Occipital lobe (tissue), 2 donors: ENCODE data around the gene LUC7L. TPM values are rescaled to one million over a fixed set of nuclear protein-coding genes. Genes with fewer than 3 reads are reported as not detected.
"Not testable (repeated sequence)": the region's sequence is repeated elsewhere in the genome, so short reads cannot be mapped to it uniquely, and the experiment has no call there.

Source experiments
- DNase-seq: peaks from one replicate; lab custom pipeline; 2025; lab: John Stamatoyannopoulos, UW
- total RNA-seq: library from RNA; depleted of rRNA; stranded (reverse); fragments of >200 nt; gene quantifications from one replicate; pipeline ENCODE4 v1.2.3, GENCODE V29; 2014

LUC7L gene
- total RNA-seq, 1 donor from 2014 or later = 76.4 TPM

- DNase-seq = not testable (repeated sequence)
Observed at GRCh38 chr16:230351-230750, 1.1 kb upstream of the LUC7L start.

- no peak for DNase-seq
Observed at GRCh38 chr16:229731-230281, 557 bp upstream of the LUC7L start.

GRCh38 chr16:228151-228851, 948 bp downstream of the LUC7L start:
- no peak for DNase-seq

- no peak for DNase-seq
Observed at GRCh38 chr16:220021-220420, 9.2 kb downstream of the LUC7L start.

GRCh38 chr16:212999-213398, 16.2 kb downstream of the LUC7L start:
- no peak for DNase-seq

- not testable (repeated sequence) for DNase-seq
Observed at GRCh38 chr16:211631-212180, 17.5 kb downstream of the LUC7L start.

- DNase-seq = not testable (repeated sequence)
Observed at GRCh38 chr16:209359-209758, 19.9 kb downstream of the LUC7L start.

- not testable (repeated sequence) for DNase-seq
Observed at GRCh38 chr16:204046-204445, 25.2 kb downstream of the LUC7L start.

GRCh38 chr16:203246-203645, 26.0 kb downstream of the LUC7L start:
- DNase-seq = no peak

GRCh38 chr16:200388-200787, 28.9 kb downstream of the LUC7L start:
- DNase-seq = no peak

- DNase-seq = no peak
Observed at GRCh38 chr16:194516-194915, 34.7 kb downstream of the LUC7L start.

- DNase-seq = no peak
Observed at GRCh38 chr16:193441-193840, 35.8 kb downstream of the LUC7L start.

- no peak for DNase-seq
Observed at GRCh38 chr16:192686-193085, 36.6 kb downstream of the LUC7L start.

GRCh38 chr16:191831-192230, 37.4 kb downstream of the LUC7L start:
- DNase-seq = no peak

GRCh38 chr16:189604-190186, 39.6 kb downstream of the LUC7L start:
- DNase-seq = no peak

- DNase-seq = no peak
Observed at GRCh38 chr16:188674-189073, 40.6 kb downstream of the LUC7L start.

- no peak for DNase-seq
Observed at GRCh38 chr16:187330-187729, 41.9 kb downstream of the LUC7L start.

- DNase-seq = no peak
Observed at GRCh38 chr16:185691-186090, 43.6 kb downstream of the LUC7L start.

GRCh38 chr16:185213-185612, 44.0 kb downstream of the LUC7L start:
- DNase-seq = no peak

GRCh38 chr16:183005-183404, 46.2 kb downstream of the LUC7L start:
- no peak for DNase-seq

GRCh38 chr16:181565-182021, 47.7 kb downstream of the LUC7L start:
- no peak for DNase-seq

- DNase-seq = no peak
Observed at GRCh38 chr16:180681-181564, 48.3 kb downstream of the LUC7L start.
